HS-5 (cell line): Measurements from ENCODE around the gene TMEM143.
"Not testable (repeated sequence)": the region's sequence is repeated elsewhere in the genome, so short reads cannot be mapped to it uniquely, and the experiment has no call there.

ENCODE experiments used
- DNase-seq: peaks from one replicate; pipeline ENCODE4 v3.0.0-alpha.2; 2012; ENCODE audit warnings: low read depth

The TMEM143 gene

DNA sequence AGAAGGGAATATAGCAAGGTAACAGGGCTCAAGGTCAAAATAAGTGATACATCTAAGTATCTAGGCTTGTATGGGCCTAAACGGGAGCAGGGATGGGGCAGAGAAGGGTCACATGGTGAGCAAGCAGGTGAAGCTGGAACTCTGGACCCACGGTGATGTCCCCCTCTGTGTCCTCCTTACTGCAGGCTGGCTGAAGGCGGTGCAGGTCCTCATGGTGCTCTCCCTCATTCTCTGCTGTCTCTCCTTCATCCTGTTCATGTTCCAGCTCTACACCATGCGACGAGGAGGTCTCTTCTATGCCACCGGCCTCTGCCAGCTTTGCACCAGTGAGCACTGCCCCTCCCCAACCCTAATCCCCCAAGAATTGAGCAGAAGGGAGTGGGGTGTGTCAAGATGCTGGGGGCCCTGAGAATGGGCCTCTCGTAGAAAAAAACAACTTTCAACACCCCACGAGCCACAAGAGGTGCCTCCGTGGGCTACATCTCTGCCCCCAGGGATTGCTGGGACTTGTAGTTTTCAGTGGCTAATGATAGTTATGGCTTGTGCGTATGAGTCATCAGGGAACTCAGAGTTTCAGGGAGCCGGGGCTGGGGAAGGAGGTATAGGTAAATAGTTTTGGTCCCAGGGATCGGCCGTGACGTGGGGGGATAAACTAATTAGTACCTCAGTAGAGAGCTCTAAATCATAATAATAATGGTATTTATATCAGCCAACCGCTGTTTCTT is 34.4 kb downstream of the TMEM143 start:
- DNase-seq: no peak

DNA sequence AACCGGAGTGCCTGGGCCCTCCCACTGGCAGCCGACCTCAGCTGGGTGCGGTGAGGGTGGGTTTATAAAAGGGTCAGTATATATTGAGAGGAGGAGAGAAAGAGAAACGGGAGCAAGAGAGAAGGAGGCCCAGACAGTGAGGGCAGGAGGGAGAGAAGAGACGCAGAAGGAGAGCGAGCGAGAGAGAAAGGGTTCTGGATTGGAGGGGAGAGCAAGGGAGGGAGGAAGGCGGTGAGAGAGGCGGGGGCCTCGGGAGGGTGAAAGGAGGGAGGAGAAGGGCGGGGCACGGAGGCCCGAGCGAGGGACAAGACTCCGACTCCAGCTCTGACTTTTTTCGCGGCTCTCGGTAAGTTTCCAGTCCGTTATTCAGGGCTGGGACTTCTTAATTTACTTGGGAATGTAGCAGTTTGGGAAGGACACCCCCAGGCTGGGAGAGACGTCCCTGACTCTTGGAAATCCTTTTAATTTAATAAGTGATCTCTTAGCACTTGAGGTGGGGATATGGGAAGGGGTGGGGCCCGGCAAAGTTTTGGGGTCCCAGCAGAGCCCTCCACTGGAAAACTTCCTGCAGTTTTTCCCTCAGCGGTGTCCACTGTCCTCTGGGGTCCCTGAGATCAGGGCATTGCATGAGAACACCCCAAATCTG is 38.4 kb downstream of the TMEM143 start, which contains the start of gene EMP3:
TSS of gene EMP3 (plus strand) at position 288 of the 646 bp plus-strand sequence. CDS start 1,293 bp downstream, outside the sequence.
- DNase-seq: peak; percentile 66

DNA sequence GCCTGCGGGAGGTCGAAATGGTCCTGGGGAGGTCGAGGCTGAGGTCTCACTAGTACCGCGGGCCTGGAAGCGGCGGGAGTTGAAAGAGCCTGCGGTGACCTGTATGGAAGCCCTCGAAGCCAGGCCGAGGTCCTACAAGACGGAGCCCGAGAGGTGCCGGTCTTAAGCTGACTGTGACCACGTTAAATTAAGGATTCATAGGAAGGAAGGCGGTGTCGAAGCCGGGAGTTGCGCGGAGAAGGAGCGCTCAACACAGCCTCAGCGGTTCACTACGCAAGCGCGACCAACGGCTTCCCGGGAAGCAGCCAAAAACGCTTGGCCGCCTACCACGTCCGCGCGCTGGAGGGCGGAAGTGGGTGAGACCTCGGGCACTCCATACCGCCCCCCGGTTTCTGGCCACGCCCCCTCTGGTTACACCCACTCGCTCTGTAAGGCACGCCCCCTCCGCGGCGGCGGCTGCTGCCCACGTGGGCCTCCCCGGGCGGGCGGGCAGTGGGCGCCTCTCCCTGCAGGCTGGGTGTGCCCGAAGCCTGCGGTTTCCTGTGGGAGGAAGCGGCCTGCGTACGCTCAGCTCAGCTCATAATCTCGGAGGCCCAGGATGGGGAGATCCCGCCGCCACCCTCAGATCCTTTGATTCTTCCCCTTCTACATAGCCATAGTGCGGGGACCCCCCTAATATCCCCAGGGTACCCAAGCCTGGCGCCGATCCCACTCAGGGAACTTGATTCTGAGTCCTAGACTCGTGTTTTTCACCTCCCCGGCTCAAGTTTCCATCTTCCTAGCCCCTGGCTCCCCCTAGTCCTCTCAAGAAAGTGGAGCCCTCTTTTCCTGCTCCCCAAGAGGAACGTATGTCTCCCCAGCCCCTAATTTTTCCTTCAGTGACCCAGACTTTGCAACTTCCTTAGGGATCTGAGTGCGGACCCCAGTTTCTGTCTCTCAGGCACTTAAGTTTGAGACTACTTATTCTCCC is 41.8 kb downstream of the TMEM143 start:
- DNase-seq: peak; percentile 88

DNA sequence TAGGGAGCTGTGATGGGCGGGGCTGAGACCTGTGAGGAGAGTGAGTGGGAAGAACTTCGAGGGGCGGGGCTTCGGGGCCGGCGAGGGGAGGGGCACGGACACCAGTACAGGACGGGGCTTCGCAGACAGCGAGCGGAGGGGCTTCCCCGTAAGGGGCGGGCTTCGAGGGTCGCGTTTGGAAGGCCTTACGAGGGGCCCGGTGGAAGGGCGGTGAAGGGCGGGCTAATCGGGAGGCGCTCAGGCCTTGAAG is 42.4 kb downstream of the TMEM143 start:
- DNase-seq: peak; percentile 65

DNA sequence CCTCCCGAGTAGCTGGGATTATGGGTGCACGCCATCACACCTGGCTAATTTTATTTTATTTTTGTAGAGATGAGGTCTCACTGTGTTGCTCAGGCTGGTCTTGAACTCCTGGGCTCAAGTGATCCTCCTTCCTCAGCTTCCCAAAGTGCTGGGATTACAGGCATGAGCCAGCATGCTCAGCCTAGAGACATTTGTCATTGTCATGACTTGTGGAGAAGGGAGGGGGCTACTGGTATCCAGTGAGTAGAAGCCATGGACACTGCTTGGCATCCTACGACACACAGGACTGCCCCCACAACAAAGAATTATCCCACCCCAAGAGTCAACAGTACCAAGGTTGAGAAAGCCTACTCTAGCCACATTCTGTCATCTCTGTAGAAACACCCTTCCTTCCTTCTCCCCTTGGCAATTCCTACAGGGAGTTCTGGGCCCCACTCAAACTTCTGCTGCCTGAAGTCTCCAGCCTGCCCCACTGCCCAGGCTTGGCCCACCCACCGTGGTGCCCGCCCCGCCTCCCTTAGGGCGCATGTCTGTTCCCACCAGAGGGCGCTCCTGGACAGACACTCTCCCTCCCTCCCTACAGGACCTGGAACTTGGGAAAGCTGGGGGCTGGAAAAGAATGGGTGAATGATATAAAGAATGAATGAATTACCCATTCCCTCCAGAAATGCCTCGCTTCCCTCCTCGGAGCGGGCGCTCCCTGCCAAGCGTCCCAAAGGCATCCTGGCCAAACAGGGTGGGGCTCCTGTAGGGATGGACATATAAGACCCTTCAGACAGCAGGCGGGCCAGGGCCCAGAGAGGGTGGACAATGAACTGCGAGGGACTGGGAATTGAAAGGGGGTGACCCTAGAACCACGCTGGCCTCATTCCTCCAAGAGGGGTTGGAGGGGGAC is 43.8 kb downstream of the TMEM143 start:
- no peak for DNase-seq

DNA sequence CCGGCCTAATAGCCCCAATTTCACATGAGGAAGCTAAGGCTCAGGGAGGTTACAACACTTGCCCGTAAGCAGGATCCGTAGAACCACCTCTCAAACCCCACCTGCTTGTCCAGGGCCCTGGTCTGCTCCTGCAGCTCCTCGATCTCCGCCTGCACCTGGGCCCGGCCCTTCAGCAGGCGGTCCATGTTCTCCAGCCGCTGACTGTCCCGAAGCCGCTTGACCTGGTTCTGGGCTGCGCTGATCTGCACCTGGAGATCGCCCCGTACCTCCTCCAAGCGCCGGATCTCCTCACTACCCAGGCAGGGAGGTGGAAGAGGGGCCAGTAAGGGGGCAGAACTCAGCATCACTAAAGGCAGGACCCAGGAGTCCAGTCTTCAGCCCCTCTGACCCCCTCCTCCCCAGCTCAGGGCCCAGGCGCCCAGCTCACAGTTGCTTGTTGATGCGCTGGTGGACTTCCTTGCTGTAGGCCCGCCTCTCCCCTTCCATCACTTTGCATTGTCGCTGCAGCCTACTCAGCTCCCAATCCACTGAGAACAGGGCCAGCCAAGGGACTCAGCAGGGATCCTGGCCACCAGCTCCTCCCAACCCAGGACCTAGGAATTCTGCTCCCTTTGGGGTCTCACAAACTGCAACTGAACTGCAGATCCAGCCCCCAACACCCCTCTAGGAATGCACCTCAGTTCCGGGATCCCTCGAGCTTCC is 45.3 kb downstream of the TMEM143 start:
- DNase-seq: no peak

DNA sequence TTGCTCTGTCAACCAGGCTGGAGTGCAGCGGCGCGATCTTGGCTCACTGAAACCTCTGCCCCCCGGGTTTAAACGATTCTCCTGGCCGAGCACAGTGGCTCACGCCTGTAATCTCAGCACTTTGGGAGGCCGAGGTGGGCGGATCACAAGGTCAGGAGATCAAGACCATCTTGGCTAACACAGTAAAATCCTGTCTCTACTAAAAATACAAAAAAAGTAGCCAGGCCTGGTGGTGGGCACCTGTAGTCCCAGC is 46.1 kb downstream of the TMEM143 start:
- not testable (repeated sequence) for DNase-seq

DNA sequence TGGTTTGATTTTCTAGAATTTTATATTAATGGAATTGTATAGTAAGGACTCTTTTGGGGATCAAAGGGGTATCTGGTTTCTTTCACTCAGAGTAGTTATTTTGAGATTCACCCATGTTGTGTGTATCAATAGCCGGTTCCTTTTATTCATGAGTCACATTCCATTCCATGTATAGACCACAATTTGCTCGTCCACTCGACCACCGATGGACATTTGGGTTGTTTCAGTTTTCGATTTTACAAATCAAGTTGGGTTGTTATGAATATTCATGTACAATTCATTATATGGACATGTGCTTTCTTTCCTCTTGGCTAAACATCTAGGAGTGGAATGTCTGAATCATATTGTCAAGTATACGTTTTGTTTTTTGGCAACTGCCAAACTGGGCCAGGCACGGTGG is 48.0 kb downstream of the TMEM143 start:
- no peak for DNase-seq

DNA sequence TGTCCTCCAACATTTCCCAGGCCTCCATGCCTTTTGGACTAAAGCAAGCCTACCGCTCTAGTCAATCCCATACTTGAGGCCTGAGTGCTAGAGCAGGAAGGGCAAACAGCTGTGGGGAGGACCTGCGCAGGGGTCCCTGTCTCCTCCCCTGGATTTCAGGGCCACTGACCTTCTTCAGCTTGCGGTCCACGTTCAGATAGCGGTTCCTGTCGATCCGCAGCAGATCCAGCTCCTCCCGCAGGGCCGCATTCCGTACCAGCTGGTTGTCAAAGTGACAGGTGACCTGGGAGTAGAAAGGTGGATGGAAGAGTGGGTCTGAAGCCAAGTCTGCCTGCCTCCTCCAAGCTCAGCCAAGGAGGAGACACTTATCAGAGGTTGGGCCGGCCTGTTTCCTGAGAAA is 52.4 kb downstream of the TMEM143 start:
- DNase-seq: no peak

DNA sequence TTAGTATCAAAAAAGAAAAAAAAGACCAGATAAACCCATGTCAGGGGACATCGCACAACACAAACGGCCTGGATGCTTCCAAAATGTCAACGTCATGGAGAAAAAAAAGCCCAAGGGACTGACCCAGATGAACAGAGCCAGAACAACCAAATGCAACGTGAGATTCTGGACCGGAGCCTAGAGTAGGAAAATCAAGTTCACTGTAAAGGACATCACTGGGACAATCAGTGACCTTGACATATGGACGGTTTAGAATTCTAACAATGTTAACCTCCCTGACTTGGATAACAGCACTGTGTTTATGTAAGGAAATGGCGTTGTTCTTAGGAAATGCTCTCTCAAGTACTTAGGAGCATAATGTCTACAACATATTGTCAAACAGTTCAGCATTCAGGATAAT is 53.5 kb downstream of the TMEM143 start:
- DNase-seq: no peak

DNA sequence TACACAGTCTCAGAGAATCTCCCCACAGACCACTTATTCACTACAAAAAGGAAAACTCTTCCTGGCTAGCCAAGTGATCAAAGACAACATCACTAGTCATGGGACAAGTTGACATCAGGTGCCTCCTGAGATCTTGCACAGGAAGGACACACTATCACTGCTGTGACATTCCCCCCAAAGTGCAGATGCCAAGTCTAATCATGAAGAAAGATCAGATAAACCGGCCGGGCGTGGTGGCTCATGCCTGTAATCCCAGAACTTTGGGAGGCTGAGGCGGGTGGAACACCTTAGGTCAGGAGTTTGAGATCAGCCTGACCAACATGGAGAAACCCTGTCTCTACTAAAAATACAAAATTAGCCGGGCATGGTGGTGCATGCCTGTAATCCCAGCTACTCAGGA is 54.0 kb downstream of the TMEM143 start:
- not testable (repeated sequence) for DNase-seq

DNA sequence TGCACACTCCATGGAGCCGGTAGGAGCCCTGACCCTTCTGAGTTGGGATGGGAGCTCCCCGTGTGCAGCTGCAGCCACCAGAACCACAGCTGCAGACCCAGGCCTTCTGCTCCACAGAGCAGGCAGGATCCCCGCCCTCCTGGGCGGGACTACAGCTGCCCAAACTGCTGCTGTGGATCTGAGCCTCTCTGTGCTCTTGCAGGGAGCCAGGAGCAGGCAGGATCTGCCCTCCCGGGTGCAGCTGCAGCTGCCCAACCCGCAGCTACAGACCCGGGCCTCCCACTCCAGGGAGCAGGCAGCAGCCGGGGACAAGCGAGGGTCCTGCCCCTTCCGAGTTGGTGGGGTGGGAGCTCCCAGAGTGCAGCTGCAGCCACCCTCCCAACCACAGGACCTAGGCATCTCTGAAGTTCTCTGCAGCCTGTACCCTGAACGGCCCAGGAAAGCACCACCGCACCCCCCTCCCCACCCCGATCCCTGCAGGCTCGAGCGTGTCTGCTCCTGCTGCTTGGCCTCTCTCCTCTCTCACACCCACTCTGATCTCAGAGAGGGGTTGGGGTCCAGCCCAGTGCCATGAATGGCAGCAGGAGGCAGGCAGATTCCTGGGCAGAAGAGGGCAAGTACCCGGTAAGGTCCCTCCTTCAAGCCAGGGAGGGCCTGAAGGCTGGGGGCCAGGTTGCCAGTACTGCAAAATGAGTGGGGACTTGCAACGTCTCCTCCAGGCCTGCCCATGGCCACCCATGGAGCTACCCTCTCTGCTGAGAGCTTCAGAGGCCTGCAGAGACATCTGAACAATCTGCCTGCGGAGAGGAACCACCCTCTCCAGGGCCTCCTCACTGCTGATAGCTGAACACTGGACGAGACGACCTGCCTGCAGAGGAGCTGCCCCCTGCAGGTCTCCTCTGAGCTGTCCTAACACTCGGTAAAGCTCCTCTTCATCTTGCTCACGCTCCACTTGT is 54.8 kb downstream of the TMEM143 start:
- no peak for DNase-seq

DNA sequence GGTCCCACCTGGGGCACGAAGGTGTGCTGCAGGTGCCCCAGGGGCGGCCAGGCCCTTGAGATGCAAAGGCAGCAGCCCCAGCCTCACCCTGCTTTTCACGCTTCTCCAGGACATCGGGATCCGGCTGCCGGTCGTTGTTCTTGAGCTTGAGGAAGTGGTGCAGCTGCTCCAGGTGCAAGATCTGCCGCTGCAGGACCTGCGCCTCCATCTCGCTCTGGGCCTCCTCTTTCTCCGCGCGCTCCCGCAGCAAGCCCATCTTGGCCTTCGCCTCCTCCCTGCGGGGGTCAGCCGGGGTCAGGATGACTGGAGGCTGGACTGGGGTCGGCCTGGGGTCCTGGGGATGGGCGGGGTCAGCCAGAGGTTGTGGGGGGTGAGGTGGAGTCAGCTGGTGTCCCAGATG is 59.9 kb downstream of the TMEM143 start:
- DNase-seq: no peak

DNA sequence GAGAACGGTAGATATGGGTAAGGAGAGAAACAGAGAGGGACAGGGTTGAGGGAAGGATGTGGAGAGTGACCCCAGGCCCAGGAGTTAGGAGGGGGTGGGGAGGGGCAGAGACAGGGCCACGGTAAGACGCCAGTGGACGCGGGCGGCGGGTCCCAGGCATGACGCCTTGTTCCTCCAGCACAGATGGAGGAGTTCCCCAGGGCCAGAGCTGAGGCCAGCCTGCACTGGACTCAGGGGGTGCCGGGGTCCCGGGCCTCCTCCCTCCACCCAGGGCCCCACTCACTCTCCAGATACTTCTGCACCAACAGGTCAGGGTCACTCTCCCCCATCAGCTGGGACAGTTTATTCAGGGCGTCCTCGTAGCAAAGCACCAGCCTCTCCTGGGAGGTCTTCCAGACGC is 60.4 kb downstream of the TMEM143 start:
- DNase-seq: no peak

DNA sequence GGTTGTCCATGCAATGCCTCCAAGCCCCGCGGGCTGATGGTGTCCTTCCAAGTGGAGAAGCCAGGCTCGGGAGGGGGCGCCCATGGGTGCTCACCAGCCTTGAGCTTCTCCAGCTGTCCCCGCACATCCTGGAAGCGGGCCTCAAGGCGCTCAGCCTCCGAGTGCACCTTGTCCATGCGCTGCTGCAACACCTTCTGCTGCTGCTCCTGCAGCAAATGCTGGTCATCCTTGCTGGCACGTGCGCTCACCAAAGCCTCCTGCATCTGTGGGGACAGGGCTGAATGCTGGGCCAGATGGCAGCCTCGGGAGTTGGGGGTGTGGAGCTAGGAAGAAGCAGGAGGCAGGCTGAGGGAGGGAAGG is 61.2 kb downstream of the TMEM143 start:
- DNase-seq: no peak

DNA sequence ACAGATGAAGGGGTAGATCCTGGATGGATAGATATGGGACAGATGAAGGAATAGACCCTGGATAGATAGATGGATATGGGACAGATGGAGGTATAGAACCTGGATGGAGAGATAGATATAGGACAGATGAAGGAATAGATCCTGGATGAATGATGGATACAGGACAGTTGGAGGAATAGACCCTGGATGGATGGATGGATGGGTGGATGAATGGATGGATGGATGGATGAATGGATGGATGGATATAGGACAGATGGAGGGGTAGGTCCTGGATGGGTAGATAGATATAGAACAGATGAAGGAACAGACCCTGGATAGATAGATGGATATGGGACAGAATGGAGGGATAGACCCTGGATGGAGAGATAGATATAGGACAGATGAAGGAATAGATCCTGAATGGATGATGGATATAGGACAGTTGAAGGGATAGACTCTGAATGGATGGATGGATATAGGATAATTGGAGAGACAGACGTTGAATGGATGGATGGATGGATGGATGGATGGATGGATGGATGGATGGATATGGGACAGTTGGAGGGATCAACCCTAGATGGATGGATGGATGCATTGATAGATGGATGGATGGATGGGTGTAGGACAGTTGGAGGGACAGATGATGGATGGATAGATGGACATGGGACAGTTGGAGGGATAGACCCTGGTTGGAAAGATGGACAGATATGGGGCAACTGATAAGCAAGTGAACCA is 61.7 kb downstream of the TMEM143 start:
- no peak for DNase-seq

DNA sequence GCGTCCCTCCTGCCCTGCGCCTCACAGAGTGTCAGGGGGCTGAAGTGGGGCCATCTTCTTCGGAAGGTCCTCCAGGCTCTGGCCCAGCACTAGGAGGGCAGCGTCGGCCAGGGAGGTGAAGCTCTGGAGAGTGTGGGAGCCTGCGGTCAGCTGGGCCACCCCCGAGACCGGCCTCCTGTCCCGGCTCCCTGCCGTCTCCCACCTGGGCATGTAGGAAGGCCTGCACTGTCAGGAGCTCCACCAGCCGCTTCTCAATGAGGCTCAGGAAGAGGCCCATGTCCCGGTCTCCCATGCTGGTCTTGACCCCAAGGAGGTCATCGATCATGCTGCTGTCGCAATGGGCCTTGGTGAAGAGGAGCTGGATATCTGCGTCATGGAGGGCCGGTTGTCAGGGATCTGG is 65.8 kb downstream of the TMEM143 start:
- DNase-seq: no peak

DNA sequence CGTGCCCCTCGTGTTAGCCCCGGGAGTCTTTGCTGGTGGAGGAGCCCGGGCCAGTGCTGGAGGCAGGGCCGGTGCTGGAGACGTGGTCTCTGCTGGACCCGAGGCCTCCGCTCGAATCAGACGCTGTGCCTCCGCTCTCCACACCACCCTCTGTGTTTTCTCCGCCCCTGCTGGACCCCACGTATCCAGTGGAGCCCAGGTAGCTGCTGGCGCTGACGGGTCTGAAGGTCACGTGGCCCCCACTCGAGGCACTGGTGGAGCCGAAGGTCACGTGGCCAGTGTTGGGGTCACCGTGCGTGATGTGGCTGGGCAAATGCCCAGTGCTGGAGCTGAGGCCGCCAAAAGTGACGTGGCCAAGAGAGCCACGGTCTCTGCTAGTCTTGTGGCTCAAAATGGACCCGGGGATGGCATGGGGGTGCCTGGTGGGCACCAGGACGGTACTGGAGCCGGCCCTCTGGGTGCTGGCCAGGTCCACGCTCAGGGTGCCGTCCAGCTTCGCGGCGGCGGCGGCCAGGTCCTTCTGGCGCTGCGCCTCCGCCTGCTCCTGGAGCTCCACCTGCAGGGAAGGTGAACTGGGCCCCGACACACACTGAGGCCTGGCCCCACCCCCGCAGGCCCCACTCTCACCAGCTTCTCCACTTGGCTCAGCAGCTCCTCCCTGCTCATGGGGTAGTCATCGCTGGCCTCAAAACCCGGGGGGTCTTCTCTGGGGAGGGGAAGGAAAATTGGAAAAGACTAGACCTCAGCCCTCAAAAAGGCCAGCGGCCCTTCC is 66.6 kb downstream of the TMEM143 start:
- no peak for DNase-seq

DNA sequence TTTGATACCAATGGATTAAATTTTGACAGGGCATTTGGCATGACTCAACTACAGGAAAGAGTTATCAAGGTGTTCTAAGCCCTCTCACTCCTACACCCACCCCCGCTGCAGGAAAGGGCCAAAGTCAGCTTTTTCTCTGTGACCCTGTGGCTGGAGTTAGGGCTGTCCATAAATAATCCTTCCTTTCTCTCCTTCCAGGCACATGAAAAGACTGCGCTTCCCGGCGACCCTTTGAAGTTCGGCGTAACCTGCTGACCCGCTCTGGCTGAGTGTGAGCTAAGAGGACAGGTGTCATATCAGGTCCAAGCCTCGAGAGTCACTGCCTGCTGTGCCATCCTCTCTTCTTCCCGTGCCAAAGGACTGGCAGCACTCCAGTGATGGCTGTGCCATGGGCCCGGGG is 68.3 kb downstream of the TMEM143 start:
- DNase-seq: no peak
